ENCODE results near the gene IGSF21.

IGSF21 gene

GRCh38 chr1:18116777-18117176 is 9.2 kb downstream of the IGSF21 start:
- Histone ChIP-seq H3K9me2 (ENCODE audit: low read depth, low read length) (no peaks in the 10 kb centered on the region), H3K79me2 (ENCODE audit: insufficient read depth, low read length) (no peaks in the 10 kb centered on the region), H3K4me2 (ENCODE audit: low read length) (no peak overlapping the region), H3K4me3 (ENCODE audit: low read depth, low read length, poor library complexity, severe bottlenecking) (no peak overlapping the region), H2AFZ (ENCODE audit: low read length) (no peak overlapping the region), H3K27ac (ENCODE audit: low read depth, low read length, poor library complexity, severe bottlenecking) (no peak overlapping the region), H3K9me3 (ENCODE audit: low read length) (no peaks in the 10 kb centered on the region), H3K4me1 (ENCODE audit: insufficient read depth, low read length, severe bottlenecking) (no peaks in the 10 kb centered on the region), H3K27me3 (ENCODE audit: insufficient read depth, low read length) (no peaks in the 10 kb centered on the region), H3K36me3 (ENCODE audit: insufficient read depth, low read length) (no peaks in the 10 kb centered on the region), H4K20me1 (ENCODE audit: insufficient read depth, low read length) (no peaks in the 10 kb centered on the region), H3K9ac (ENCODE audit: low read length) (no peak overlapping the region), H3F3A (ENCODE audit: insufficient read depth, low read length) (no peaks in the 10 kb centered on the region)
- no peak for TF ChIP-seq CTCF (IDR thresholded peaks at IDR 0.05; ENCODE audit: low read length)

- Histone ChIP-seq H3K4me2 (ENCODE audit: low read length) (no peak overlapping the region), H3K4me1 (ENCODE audit: insufficient read depth, low read length, severe bottlenecking) (no peaks in the 10 kb centered on the region), H3K9ac (ENCODE audit: low read length) (no peak overlapping the region), H2AFZ (ENCODE audit: low read length) (no peak overlapping the region), H3K9me2 (ENCODE audit: low read depth, low read length) (no peaks in the 10 kb centered on the region), H3K36me3 (ENCODE audit: insufficient read depth, low read length) (no peaks in the 10 kb centered on the region), H3K27me3 (ENCODE audit: insufficient read depth, low read length) (no peaks in the 10 kb centered on the region), H3F3A (ENCODE audit: insufficient read depth, low read length) (no peaks in the 10 kb centered on the region), H4K20me1 (ENCODE audit: insufficient read depth, low read length) (no peaks in the 10 kb centered on the region), H3K4me3 (ENCODE audit: low read depth, low read length, poor library complexity, severe bottlenecking) (no peak overlapping the region), H3K27ac (ENCODE audit: low read depth, low read length, poor library complexity, severe bottlenecking) (no peak overlapping the region), H3K79me2 (ENCODE audit: insufficient read depth, low read length) (no peaks in the 10 kb centered on the region), H3K9me3 (ENCODE audit: low read length) (no peaks in the 10 kb centered on the region)
- TF ChIP-seq CTCF (IDR thresholded peaks at IDR 0.05; ENCODE audit: low read length): no peak
- no peak for TF ChIP-seq EZH2 (IDR thresholded peaks at IDR 0.05; ENCODE audit: borderline replicate concordance, low read length)
These were observed 10.5 kb downstream of the IGSF21 start for GRCh38 chr1:18118078-18118477.

DNA sequence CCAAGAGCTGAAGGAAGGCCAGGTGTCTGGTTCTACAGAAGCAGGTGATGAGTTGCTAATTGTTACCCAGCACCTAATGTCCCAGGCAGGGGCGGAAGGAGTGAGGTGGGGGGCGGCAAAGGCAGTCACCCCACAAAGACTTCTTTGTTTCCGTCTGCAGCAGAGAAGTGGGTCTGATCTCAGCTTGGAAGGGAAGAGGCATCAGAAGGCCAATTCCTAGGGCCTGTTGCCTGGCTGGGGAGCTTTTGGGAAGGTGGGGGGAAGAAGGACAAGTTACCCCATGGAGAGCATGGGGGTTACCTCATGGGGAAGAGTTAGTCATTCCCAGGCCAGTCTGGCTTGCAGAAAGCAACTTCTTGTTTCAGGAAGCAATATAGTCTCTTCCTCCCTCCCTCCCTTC is 10.9 kb downstream of the IGSF21 start:
- H3K27ac ChIP-seq (ENCODE audit: low read depth, low read length, poor library complexity, severe bottlenecking): no peak overlapping the region
- H3K4me3 ChIP-seq (ENCODE audit: low read depth, low read length, poor library complexity, severe bottlenecking): no peak overlapping the region
- H3F3A ChIP-seq (ENCODE audit: insufficient read depth, low read length): no peaks in the 10 kb centered on the region
- H3K27me3 ChIP-seq (ENCODE audit: insufficient read depth, low read length): no peaks in the 10 kb centered on the region
- no peak overlapping the region for H2AFZ ChIP-seq (ENCODE audit: low read length)
- H4K20me1 ChIP-seq (ENCODE audit: insufficient read depth, low read length): no peaks in the 10 kb centered on the region
- no peaks in the 10 kb centered on the region for H3K36me3 ChIP-seq (ENCODE audit: insufficient read depth, low read length)
- no peaks in the 10 kb centered on the region for H3K9me3 ChIP-seq (ENCODE audit: low read length)
- no peak overlapping the region for H3K4me2 ChIP-seq (ENCODE audit: low read length)
- no peaks in the 10 kb centered on the region for H3K79me2 ChIP-seq (ENCODE audit: insufficient read depth, low read length)
- TF ChIP-seq EZH2 (IDR thresholded peaks at IDR 0.05; ENCODE audit: borderline replicate concordance, low read length) (no peak), CTCF (IDR thresholded peaks at IDR 0.05; ENCODE audit: low read length) (no peak)
- H3K9ac ChIP-seq (ENCODE audit: low read length): no peak overlapping the region
- no peaks in the 10 kb centered on the region for H3K9me2 ChIP-seq (ENCODE audit: low read depth, low read length)
- H3K4me1 ChIP-seq (ENCODE audit: insufficient read depth, low read length, severe bottlenecking): no peaks in the 10 kb centered on the region

All from OCI-LY1 (cell line).